GM21786 (cell line): ENCODE data around the gene KIF9.
"Not testable (repeated sequence)": the region's sequence is repeated elsewhere in the genome, so short reads cannot be mapped to it uniquely, and the experiment has no call there.

ENCODE experiments used
- ATAC-seq: cut with Tn5 transposase; IDR thresholded peaks from one replicate; pipeline ENCODE4 v1.9.1; 2021; ENCODE audit not compliant: unreplicated experiment

The KIF9 gene

GRCh38 chr3:47294392-47294791 lies 11.8 kb upstream of the KIF9 start:
- no peak for ATAC-seq

GRCh38 chr3:47293822-47294221 lies 11.2 kb upstream of the KIF9 start:
- ATAC-seq: no peak

GRCh38 chr3:47291754-47292420 lies 9.3 kb upstream of the KIF9 start:
- peak; percentile 60 for ATAC-seq

GRCh38 chr3:47291158-47291753 lies 8.7 kb upstream of the KIF9 start:
- ATAC-seq: peak; percentile 10

- no peak for ATAC-seq
Observed at GRCh38 chr3:47288966-47289910, 6.6 kb upstream of the KIF9 start.

GRCh38 chr3:47283591-47284364 lies 1.2 kb upstream of the KIF9 start:
- ATAC-seq: no peak

GRCh38 chr3:47283193-47283537 lies 566 bp upstream of the KIF9 start:
- ATAC-seq: no peak

- ATAC-seq: no peak
Observed at GRCh38 chr3:47280519-47280918, 2.1 kb downstream of the KIF9 start.

GRCh38 chr3:47276558-47276957 lies 6.0 kb downstream of the KIF9 start:
- ATAC-seq: no peak

- no peak for ATAC-seq
Observed at GRCh38 chr3:47274652-47275051, 7.9 kb downstream of the KIF9 start.

GRCh38 chr3:47273564-47273963 lies 9.0 kb downstream of the KIF9 start:
- no peak for ATAC-seq

- ATAC-seq: no peak
Observed at GRCh38 chr3:47270526-47270925, 12.1 kb downstream of the KIF9 start.

GRCh38 chr3:47267490-47267824 lies 15.1 kb downstream of the KIF9 start:
- ATAC-seq: no peak

GRCh38 chr3:47266709-47267489 lies 15.7 kb downstream of the KIF9 start:
- peak; percentile 56 for ATAC-seq

GRCh38 chr3:47265725-47266428 lies 16.7 kb downstream of the KIF9 start:
- ATAC-seq: no peak

GRCh38 chr3:47265008-47265407 lies 17.6 kb downstream of the KIF9 start:
- no peak for ATAC-seq

GRCh38 chr3:47261301-47261700 lies 21.3 kb downstream of the KIF9 start:
- no peak for ATAC-seq

GRCh38 chr3:47260605-47261004 lies 22.0 kb downstream of the KIF9 start:
- ATAC-seq: no peak

GRCh38 chr3:47259114-47259513 lies 23.5 kb downstream of the KIF9 start:
- no peak for ATAC-seq

GRCh38 chr3:47256331-47256730 lies 26.3 kb downstream of the KIF9 start:
- ATAC-seq: not testable (repeated sequence)
